ENCODE measurements around the gene FAM131B.
A peak's percentile ranks its signal among the peaks of the same experiment; 100 is the strongest.

FAM131B gene

GRCh38 chr7:143322760-143323633 is 39.5 kb downstream of the FAM131B start:
- no peak for DNase-seq (ENCODE audit: low read depth in 2 of 2)

- DNase-seq (ENCODE audit: low read depth in 2 of 2), result no peak
Measured at GRCh38 chr7:143321734-143322133, 40.8 kb downstream of the FAM131B start.

- no peak for DNase-seq (ENCODE audit: low read depth in 2 of 2)
Measured at GRCh38 chr7:143321242-143321641, 41.3 kb downstream of the FAM131B start.

DNA sequence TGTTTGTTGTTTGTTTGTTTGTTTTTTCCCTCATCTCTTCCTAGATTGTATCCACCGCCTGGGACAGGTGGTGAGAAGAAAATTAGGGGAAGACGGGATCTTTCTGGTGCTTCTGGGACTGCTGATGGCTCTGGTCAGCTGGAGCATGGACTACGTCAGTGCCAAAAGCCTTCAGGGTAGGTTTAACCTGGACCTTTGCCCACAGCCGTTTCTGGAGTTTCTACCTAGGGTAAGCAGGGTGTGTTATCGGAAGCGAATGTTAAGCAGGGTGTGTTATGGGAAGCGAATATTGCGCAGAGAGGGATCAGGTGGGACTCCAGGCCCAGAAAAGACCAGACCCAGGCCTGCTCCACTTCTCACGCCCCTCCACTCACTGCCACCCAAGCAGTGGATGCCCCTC is 41.9 kb downstream of the FAM131B start:
- no peak for DNase-seq (ENCODE audit: low read depth in 2 of 2)

- DNase-seq (ENCODE audit: low read depth in 2 of 2), result no peak
Measured at GRCh38 chr7:143318661-143319060, 43.9 kb downstream of the FAM131B start.

GRCh38 chr7:143316492-143316891 is 46.0 kb downstream of the FAM131B start:
- DNase-seq (ENCODE audit: low read depth in 2 of 2), result no peak

- DNase-seq (ENCODE audit: low read depth in 2 of 2), result no peak
Measured at GRCh38 chr7:143315776-143316175, 46.7 kb downstream of the FAM131B start, which contains the start of gene CLCN1. Gene CLCN1, plus strand, starts transcription at chr7:143316111. Its CDS starts 102 bp downstream, at chr7:143316213.

DNA sequence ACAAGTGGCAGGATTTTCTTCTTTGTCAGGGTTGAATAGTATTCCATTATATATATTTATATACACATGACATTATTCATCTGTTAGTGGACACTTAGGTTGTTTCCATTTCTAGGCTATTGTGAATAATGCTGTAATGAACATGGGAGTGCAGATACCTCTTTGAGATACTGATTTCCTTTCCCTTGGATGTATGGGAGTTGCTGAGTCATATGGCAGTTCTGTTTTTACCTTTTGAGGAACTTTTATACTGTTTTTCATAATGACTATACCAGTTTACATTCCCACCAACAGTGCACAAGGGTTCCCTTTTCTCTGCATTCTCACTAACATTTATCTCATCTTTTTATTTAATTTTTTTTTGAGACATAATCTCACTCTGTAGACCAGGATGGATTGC is 48.4 kb downstream of the FAM131B start:
- DNase-seq (ENCODE audit: low read depth in 2 of 2), result no peak

GRCh38 chr7:143308632-143309031 is 53.9 kb downstream of the FAM131B start:
- no peak for DNase-seq (ENCODE audit: low read depth in 2 of 2)

DNA sequence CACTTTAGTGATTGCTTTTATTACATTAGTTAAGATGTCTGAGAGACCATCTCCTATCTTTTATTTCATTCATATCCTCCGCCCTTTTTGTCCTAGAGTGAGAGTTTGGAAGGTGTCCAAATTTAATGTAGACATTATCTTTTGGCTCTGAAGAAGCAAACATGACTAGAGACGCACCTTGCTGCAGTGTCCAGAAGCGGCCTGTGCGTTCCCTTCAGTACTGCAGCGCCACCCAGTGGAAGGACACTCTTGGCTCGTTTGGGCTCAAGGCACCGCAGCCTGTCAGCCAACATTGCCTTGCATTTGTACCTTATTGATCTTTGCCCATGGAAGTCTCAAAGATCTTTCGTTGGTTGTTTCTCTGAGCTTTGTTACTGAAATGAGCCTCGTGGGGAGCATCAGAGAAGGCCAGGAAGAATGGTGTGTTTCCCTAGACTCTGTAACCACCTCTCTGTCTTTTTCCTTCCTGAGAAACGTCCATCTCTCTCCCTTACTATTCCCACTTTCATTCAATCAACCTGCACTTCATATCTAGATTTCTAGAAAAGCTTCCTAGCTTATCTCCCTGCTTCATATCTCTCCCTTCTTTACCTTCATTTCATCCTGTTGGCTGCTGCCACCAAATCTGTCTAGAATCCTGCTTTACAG is 57.0 kb downstream of the FAM131B start:
- DNase-seq (ENCODE audit: low read depth in 2 of 2), result peak; percentile 43 to 52

DNA sequence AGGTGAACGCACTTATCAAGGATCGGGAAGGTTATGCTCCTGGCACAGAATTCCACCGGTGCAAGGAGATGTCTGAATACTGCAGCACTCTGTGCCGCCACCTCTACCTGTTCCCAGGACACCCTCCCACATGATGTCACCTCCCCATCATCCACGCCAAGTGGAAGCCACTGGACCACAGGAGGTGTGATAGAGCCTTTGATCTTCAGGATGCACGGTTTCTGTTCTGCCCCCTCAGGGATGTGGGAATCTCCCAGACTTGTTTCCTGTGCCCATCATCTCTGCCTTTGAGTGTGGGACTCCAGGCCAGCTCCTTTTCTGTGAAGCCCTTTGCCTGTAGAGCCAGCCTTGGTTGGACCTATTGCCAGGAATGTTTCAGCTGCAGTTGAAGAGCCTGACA is 57.6 kb downstream of the FAM131B start:
- no peak for DNase-seq (ENCODE audit: low read depth in 2 of 2)

- no peak for DNase-seq (ENCODE audit: low read depth in 2 of 2)
Measured at GRCh38 chr7:143303733-143304132, 58.8 kb downstream of the FAM131B start.
